Jurkat, Clone E6-1 (cell line): Measurements from ENCODE around the gene ACKR2.
"Not testable (repeated sequence)": the region's sequence is repeated elsewhere in the genome, so short reads cannot be mapped to it uniquely, and the experiment has no call there.

ENCODE experiments used
- DNase-seq: peaks from one replicate; pipeline ENCODE4 v3.0.0-alpha.2; 2011; ENCODE audit warnings: low read depth, low spot score
- H3K4me3 ChIP-seq: 2 replicates; pipeline ENCODE4 v1.5.1; 2011; ENCODE audit warnings: mild to moderate bottlenecking, low read length, control low read depth, moderate library complexity

Gene ACKR2

DNA sequence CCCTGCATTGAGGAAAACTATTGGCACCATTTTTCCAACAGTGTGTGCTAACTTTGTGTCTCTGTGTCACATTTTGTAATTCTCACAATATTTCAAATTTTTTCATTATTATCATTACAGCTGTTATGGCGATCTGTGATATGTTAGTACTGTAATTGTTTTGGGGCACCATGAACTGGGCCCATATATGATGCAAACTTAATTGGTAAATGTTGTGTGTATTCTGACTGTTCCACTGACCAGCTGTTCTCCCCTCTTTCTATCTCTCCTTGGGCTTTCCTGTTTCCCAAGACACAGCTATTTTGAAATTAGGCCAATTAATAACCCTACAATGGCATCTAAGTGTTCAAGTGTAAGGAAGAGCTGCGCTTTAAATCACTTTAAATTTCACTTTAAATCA is 68.6 kb downstream of the ACKR2 start:
- no peak overlapping the region for H3K4me3 ChIP-seq
- DNase-seq: no peak

GRCh38 chr3:42880183-42880582 is 70.9 kb downstream of the ACKR2 start:
- H3K4me3 ChIP-seq: no peak overlapping the region
- DNase-seq: no peak

GRCh38 chr3:42880601-42881451 is 71.6 kb downstream of the ACKR2 start:
- peak overlapping the region; percentile 59 for H3K4me3 ChIP-seq
- peak; percentile 89 for DNase-seq

DNA sequence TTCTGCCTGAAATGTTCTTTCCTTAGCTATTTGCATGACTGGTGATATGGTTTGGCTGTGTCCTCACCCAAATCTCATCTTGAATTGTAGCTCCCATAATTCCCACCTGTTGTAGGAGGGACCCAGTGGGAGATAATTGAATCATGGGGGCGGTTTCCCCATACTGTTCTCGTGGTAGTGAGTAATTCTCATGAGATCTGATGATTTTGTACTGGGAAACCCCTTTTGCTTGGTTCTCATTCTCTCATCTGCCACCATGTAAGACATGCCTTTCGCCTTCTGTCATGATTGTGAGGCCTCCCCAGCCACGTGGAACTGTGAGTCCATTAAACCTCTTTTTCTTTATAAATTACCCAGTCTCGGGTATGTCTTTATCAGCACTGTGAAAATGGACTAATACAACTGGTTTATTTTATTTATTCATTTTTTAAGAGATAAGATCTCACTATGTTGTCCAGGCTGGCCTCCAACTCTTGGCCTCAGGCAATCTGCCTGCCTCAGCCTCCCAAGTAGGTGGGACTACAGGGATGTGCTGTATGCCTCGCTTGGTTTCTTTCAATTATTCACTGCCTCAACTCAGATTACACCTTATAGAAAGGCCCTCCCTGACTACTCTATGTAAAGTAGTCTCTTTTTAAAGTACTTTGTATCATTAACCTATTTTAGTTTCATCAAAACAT is 74.1 kb downstream of the ACKR2 start:
- not testable (repeated sequence) for DNase-seq, H3K4me3 ChIP-seq

- DNase-seq: no peak
- no peak overlapping the region for H3K4me3 ChIP-seq
Measured at GRCh38 chr3:42884324-42884723, 75.1 kb downstream of the ACKR2 start.

- DNase-seq: no peak
- H3K4me3 ChIP-seq: no peak overlapping the region
Measured at GRCh38 chr3:42886294-42886822, 77.1 kb downstream of the ACKR2 start.

- H3K4me3 ChIP-seq: no peak overlapping the region
- DNase-seq: no peak
Measured at GRCh38 chr3:42887084-42887483, 77.8 kb downstream of the ACKR2 start.

GRCh38 chr3:42891042-42891441 is 81.8 kb downstream of the ACKR2 start:
- H3K4me3 ChIP-seq: no peak overlapping the region
- DNase-seq: no peak

- no peak for DNase-seq
- no peak overlapping the region for H3K4me3 ChIP-seq
Measured at GRCh38 chr3:42892169-42892568, 82.9 kb downstream of the ACKR2 start.

- no peak overlapping the region for H3K4me3 ChIP-seq
Measured at GRCh38 chr3:42892807-42893206, 83.6 kb downstream of the ACKR2 start.

DNA sequence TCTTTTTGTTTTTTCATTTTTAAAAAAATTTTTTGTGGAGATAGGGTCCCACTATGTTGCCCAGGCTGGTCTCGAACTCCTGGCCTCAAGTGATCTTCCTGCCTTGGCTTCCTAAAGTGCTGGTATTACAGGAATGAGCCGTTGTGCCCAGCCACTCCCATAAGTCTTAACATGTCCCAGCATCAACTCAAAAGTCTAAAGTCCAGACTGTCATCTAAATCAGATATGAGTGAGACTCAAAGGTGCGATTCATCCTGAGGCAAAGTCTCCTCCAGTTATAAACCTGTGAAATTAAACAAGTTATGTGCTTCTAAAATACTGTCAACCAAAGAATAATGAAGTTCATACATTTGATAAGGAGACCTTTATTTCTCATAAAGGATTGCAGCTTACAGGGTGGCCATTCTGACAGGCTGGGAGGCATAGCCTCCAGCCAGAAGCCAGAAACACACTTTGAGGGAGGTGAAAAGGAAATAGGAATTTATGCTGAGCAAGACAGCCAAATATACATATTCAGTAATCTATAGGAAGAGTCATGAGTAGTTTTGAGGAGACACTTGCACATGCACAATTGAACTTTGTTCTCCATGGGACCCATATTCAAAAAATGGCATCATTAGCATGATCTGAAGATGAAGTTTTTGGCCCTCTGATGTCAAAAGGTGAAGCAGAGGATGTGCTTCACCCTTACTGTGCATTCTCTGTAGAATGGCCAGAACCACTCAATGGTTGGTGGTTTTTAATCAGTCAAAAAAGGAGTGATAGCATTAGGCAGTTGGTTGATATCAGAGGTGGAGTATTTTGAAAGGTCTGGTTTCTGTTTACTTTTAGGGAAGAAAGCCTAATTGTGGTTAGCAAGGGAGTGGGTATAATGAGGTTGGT is 85.7 kb downstream of the ACKR2 start:
- DNase-seq: no peak
- no peak overlapping the region for H3K4me3 ChIP-seq

More at GRCh38 chr3:42892807-42893206, 83.6 kb downstream of the ACKR2 start:
- no peak for DNase-seq

- no peak overlapping the region for H3K4me3 ChIP-seq
- no peak for DNase-seq
Measured at GRCh38 chr3:42895580-42895868, 86.3 kb downstream of the ACKR2 start.

GRCh38 chr3:42898896-42899675 is 89.8 kb downstream of the ACKR2 start:
- DNase-seq: no peak
- H3K4me3 ChIP-seq: no peak overlapping the region

DNA sequence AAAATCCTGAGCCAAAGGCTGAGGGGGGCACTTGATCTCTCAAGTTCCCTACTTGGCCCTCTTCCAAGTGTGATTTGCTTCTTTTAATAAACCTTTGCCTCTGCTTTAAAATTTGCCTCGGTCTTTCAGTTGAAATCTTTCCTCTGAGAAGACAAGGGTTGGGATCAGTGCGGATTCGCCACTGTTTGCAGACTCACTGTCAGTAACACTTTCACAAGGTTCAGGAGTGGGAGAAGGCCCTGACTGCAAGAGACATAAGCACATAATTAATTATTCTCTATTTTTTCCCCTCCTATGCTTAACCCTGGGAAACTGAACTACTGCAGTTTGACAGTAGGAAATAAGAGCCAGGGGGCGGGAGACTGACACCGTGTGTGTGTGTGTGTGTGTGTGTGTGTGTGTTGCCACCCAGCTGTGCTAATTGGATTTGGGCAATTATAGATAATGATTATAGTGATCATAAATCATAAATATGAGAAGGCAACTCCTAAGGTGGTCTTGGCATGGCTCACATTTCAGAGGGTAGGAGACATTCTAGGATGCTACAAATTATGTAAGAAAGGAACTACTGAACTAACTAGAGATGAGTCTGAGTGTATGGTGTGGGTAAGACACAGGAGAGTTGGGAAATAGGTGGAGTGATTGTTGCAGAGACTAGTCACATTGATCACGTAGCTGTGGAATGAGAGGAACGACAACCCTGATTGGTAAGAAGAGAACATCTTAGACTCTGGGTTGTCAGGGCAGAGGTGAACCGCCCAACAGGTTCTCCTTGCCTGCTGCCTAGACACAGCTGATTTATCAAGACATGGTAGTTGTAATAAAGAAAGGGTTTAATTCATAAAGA is 91.2 kb downstream of the ACKR2 start:
- DNase-seq: no peak

GRCh38 chr3:42901073-42901415 is 91.8 kb downstream of the ACKR2 start:
- H3K4me3 ChIP-seq: no peak overlapping the region
- DNase-seq: no peak

More for the DNA sequence above, 91.2 kb downstream of the ACKR2 start:
- no peak overlapping the region for H3K4me3 ChIP-seq

GRCh38 chr3:42902257-42902656 is 93.0 kb downstream of the ACKR2 start:
- DNase-seq: no peak
- no peak overlapping the region for H3K4me3 ChIP-seq

- DNase-seq: no peak
Measured at GRCh38 chr3:42904076-42904475, 94.8 kb downstream of the ACKR2 start.

DNA sequence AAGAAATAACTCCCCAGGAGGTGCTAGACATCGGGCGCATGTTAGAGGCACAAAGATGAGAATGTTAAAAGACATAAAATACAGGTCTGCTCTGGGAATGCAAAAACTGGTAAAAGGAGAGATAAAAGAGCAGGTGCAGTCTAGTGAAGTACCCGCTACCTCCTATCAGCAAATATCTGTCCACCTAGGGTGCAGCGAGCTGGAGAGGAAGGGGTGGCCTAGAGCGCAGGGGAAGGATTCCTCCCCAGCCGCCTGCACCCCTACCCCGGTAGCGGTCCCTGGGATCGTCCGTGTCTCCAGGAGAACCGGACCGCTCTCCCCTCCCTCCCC is 96.5 kb downstream of the ACKR2 start:
- H3K4me3 ChIP-seq: no peak overlapping the region
- DNase-seq: no peak

More at GRCh38 chr3:42904076-42904475, 94.8 kb downstream of the ACKR2 start:
- H3K4me3 ChIP-seq: no peak overlapping the region
